Stomach (tissue), 9 donors: ENCODE data around the gene RILP. TPM values are rescaled to one million over a fixed set of nuclear protein-coding genes. Genes with fewer than 3 reads are reported as not detected.

Experiments
- DNase-seq, 2 donors: peaks; one replicate each; pipeline versions ENCODE4 v3.0.0 to v3.0.0-alpha.2; 2013 to 2019
- H3K27ac ChIP-seq, 5 donors: fragments of 200-600 bp in 4 of 5; sonication (generic) in 4 of 5; one replicate each; pipeline ENCODE4 v1.5.1; 2013 to 2019; ENCODE audit warnings: mild to moderate bottlenecking in 1 of 5, moderate library complexity in 1 of 5
- H3K27me3 ChIP-seq, 3 donors: fragments of 200-600 bp; sonication (generic); one replicate each; pipeline ENCODE4 v1.5.1; 2017 to 2019; ENCODE audit warnings: mixed run types in 1 of 3
- H3K36me3 ChIP-seq, 4 donors: fragments of 200-600 bp; sonication (generic); 1 replicate in 3 of 4; 2 replicates in 1 of 4; pipeline ENCODE4 v1.5.1; 2016 to 2019
- H3K4me1 ChIP-seq, 4 donors: fragments of 200-600 bp; sonication (generic); one replicate each; pipeline ENCODE4 v1.5.1; 2016 to 2019
- H3K4me3 ChIP-seq, 4 donors: fragments of 200-600 bp; sonication (generic) in 3 of 4; one replicate each; pipeline ENCODE4 v1.5.1; 2016 to 2019; ENCODE audit warnings: mild to moderate bottlenecking in 1 of 4
- H3K9me3 ChIP-seq, 4 donors: fragments of 200-600 bp; sonication (generic); one replicate each; pipeline ENCODE4 v1.5.1; 2016 to 2019
- CTCF ChIP-seq, 7 experiments: fragments of 450-650 bp in 4 of 7; fragments of 200-600 bp in 3 of 7; sonication (generic) in 3 of 7; IDR thresholded peaks; one replicate each; pipeline ENCODE4 v1.5.1; 2016 to 2019; ENCODE audit warnings: antibody characterized with exemption in 7 of 7, control low read depth in 2 of 7, mild to moderate bottlenecking in 1 of 7
- EP300 ChIP-seq: sonication (generic); formaldehyde crosslinking; IDR thresholded peaks from one replicate; pipeline ENCODE4 v1.6.1; 2017; ENCODE audit warnings: antibody characterized with exemption
- POLR2A ChIP-seq, 4 donors: fragments of 450-650 bp; IDR thresholded peaks; one replicate each; pipeline ENCODE4 v1.6.1; 2016; ENCODE audit warnings: antibody characterized with exemption in 4 of 4, control low read depth in 2 of 4, mild to moderate bottlenecking in 1 of 4, moderate library complexity in 1 of 4
- POLR2AphosphoS5 ChIP-seq, 3 donors: sonication (generic); formaldehyde crosslinking; IDR thresholded peaks; one replicate each; pipeline ENCODE4 v1.6.1; 2016; ENCODE audit warnings: antibody characterized with exemption in 3 of 3
- WGBS, 5 donors: extraction: QIAGEN DNeasy Blood & Tissue Kit in 3 of 5; methylation state at CpG; one replicate each; pipeline versions ENCODE4 v1.1.5 to v1.1.7; 2013 to 2018; 5-methylcytosine and 5-hydroxymethylcytosine counted together
- intact Hi-C: fragments of 100-400 bp; cut with DNase I; formaldehyde crosslinking; loops from one replicate; pipeline ENCODE4 v1.15.1; 2023; ENCODE audit warnings: low total_unique reads
- polyA plus RNA-seq, 3 donors: library from polyadenylated mRNA; stranded (reverse); fragments of 200-250 nt; gene quantifications; one replicate each; pipeline ENCODE4 v1.2.3, GENCODE V29; 2013
- total RNA-seq, 5 donors: library from RNA; depleted of rRNA; stranded (reverse); fragments of >200 nt; gene quantifications; one replicate each; pipeline versions ENCODE4 v1.1.0 to v1.2.3, GENCODE V29; 2014 to 2016
- donor health status: healthy with polysubstance abuse.
- donor health status: Bipolar disorder and iron deficiency.
- donor health status: healthy.

RILP gene
- total and polyA plus RNA-seq, 8 donors, result 8.6 to 284 (median 25.8) TPM

- Histone ChIP-seq H3K27me3 (no peaks in the 10 kb centered on the region), H3K4me1 (peaks cover 26 to 65% (median 55%) of the 10 kb centered on the region in 4 donors), H3K9me3 (no peaks in the 10 kb centered on the region), H3K36me3 (peaks cover 0 to 5% (median 4%) of the 10 kb centered on the region in 4 donors), H3K4me3 (peak overlapping the region; percentile 48 to 60 (median 58)), H3K27ac (peak overlapping the region; percentile 31 to 82 (median 68))
- intact Hi-C loops, result no loop called here
- WGBS, 5 donors, result 19 to 57% (median 24%) methylated on average over 3 to 13 of the region's 13 CpGs
- no peak for TF ChIP-seq CTCF (IDR thresholded peaks at IDR 0.05)
- TF ChIP-seq POLR2AphosphoS5 (IDR thresholded peaks at IDR 0.05), result peak in 1 of 3 donors; percentile 12
- DNase-seq, result peak in 1 of 2 donors; percentile 51
These were observed 5.6 kb downstream of the RILP start for GRCh38 chr17:1643999-1644492.

- no peaks in the 10 kb centered on the region for H3K9me3 ChIP-seq
- peak overlapping the region; percentile 48 to 60 (median 58) for H3K4me3 ChIP-seq
- H3K36me3 ChIP-seq, result peaks cover 0 to 5% (median 4%) of the 10 kb centered on the region in 4 donors
- 0 to 1% (median 1%) methylated on average over 14 to 87 of the region's 90 CpGs; no CpG with 5 or more reads in 1 of the 5 donors for WGBS, 5 donors
- no peaks in the 10 kb centered on the region for H3K27me3 ChIP-seq
- intact Hi-C loops, result no loop called here
- peak; percentile 92 to 93 for DNase-seq
- H3K4me1 ChIP-seq, result peaks cover 23 to 62% (median 51%) of the 10 kb centered on the region in 4 donors
- peak overlapping the region; percentile 31 to 82 (median 68) for H3K27ac ChIP-seq
- TF ChIP-seq EP300 (no peak), POLR2AphosphoS5 (IDR thresholded peaks at IDR 0.05) (peak in 2 of 3 donors; percentile 57 to 65), CTCF (IDR thresholded peaks at IDR 0.05) (peak in 2 of 7 experiments; percentile 21 to 35)
These were observed 6.2 kb downstream of the RILP start for GRCh38 chr17:1643293-1643998.

- Histone ChIP-seq H3K4me1 (peaks cover 12 to 42% (median 34%) of the 10 kb centered on the region in 4 donors), H3K27me3 (no peaks in the 10 kb centered on the region), H3K9me3 (no peaks in the 10 kb centered on the region), H3K36me3 (peaks cover under 1 to 11% (median 7%) of the 10 kb centered on the region in 4 donors), H3K4me3 (no peak overlapping the region), H3K27ac (no peak overlapping the region)
- 59 to 77% (median 70%) methylated on average over 12 of the region's 12 CpGs for WGBS, 5 donors
- intact Hi-C loops, result no loop called here
- TF ChIP-seq POLR2A (IDR thresholded peaks at IDR 0.05) (no peak), CTCF (IDR thresholded peaks at IDR 0.05) (no peak), POLR2AphosphoS5 (IDR thresholded peaks at IDR 0.05) (no peak), EP300 (no peak)
- peak in 1 of 2 donors; percentile 7 for DNase-seq
These were observed 8.6 kb downstream of the RILP start for GRCh38 chr17:1641065-1641403.

- Histone ChIP-seq H3K4me3 (no peak overlapping the region), H3K27ac (no peak overlapping the region), H3K9me3 (no peaks in the 10 kb centered on the region), H3K4me1 (peaks cover 12 to 37% (median 30%) of the 10 kb centered on the region in 4 donors), H3K36me3 (peaks cover 0 to 14% (median 10%) of the 10 kb centered on the region in 4 donors), H3K27me3 (no peaks in the 10 kb centered on the region)
- WGBS, 5 donors, result 52 to 74% (median 63%) methylated on average over 22 to 23 of the region's 23 CpGs
- peak; percentile 35 to 76 for DNase-seq
- intact Hi-C loops, result no loop called here
- TF ChIP-seq POLR2AphosphoS5 (IDR thresholded peaks at IDR 0.05) (no peak), EP300 (no peak), CTCF (IDR thresholded peaks at IDR 0.05) (no peak), POLR2A (IDR thresholded peaks at IDR 0.05) (no peak)
These were observed 9.2 kb downstream of the RILP start for GRCh38 chr17:1640329-1641064.
